CD14-positive monocyte (primary cell): ENCODE data around the gene CIROP. TPM values are rescaled to one million over a fixed set of nuclear protein-coding genes. Genes with fewer than 3 reads are reported as not detected.

Experiments used
- DNase-seq, 3 donors: peaks; one replicate each; pipeline ENCODE4 v3.0.0-alpha.2; 2011 to 2022
- H2AFZ ChIP-seq: 2 replicates; pipeline ENCODE4 v1.6.0; 2012; ENCODE audit warnings: mild to moderate bottlenecking, low read depth, low read length, inconsistent platforms; ENCODE audit not compliant: insufficient read depth, poor library complexity, severe bottlenecking
- H3K27ac ChIP-seq, 2 donors: 1 replicate in 1 of 2; 2 replicates in 1 of 2; pipeline ENCODE4 v1.5.1; 2012 to 2013; ENCODE audit warnings: low read length in 2 of 2, control low read depth in 1 of 2, inconsistent platforms in 1 of 2, low read depth in 1 of 2, mild to moderate bottlenecking in 1 of 2
- H3K27me3 ChIP-seq, 2 donors: one replicate each; pipeline versions ENCODE4 v1.6.0 to v1.6.1; 2011 to 2013; ENCODE audit warnings: low read length in 2 of 2; ENCODE audit not compliant: control insufficient read depth in 2 of 2, insufficient read depth in 2 of 2
- H3K36me3 ChIP-seq, 2 donors: replicated peaks in 1 of 2; 1 replicate in 1 of 2; 2 replicates in 1 of 2; pipeline versions ENCODE4 v1.5.1 to v1.6.1; 2012 to 2013; ENCODE audit warnings: low read length in 2 of 2, control low read depth in 1 of 2, inconsistent platforms in 1 of 2, mild to moderate bottlenecking in 1 of 2; ENCODE audit not compliant: insufficient read depth in 2 of 2, control insufficient read depth in 1 of 2
- H3K4me1 ChIP-seq, 2 donors: 1 replicate in 1 of 2; 2 replicates in 1 of 2; pipeline versions ENCODE4 v1.5.1 to v1.6.1; 2012 to 2013; ENCODE audit warnings: low read length in 2 of 2, control low read depth in 1 of 2, inconsistent platforms in 1 of 2, mild to moderate bottlenecking in 1 of 2, moderate library complexity in 1 of 2; ENCODE audit not compliant: insufficient read depth in 2 of 2, control insufficient read depth in 1 of 2
- H3K4me2 ChIP-seq: replicated peaks from 2 replicates; pipeline ENCODE3; 2012; ENCODE audit warnings: low read length, moderate library complexity, mild to moderate bottlenecking; ENCODE audit not compliant: poor library complexity, severe bottlenecking; ENCODE audit errors: extremely low read depth
- H3K4me3 ChIP-seq, 3 experiments: fragments of 200-600 bp in 1 of 3; sonication (generic) in 1 of 3; replicated peaks in 1 of 3; 1 replicate in 2 of 3; 2 replicates in 1 of 3; pipeline ENCODE4 v1.5.1; 2011 to 2013; ENCODE audit warnings: low read length in 3 of 3, mild to moderate bottlenecking in 3 of 3, control low read depth in 2 of 3, low read depth in 2 of 3, inconsistent platforms in 1 of 3, moderate library complexity in 1 of 3
- H3K79me2 ChIP-seq: 2 replicates; pipeline ENCODE4 v1.6.0; 2012; ENCODE audit warnings: mild to moderate bottlenecking, control low read depth, inconsistent platforms, low read length, moderate library complexity; ENCODE audit not compliant: insufficient read depth
- H3K9ac ChIP-seq: 2 replicates; pipeline ENCODE4 v1.6.0; 2017; ENCODE audit warnings: low read length, mild to moderate bottlenecking; ENCODE audit not compliant: insufficient read depth, poor library complexity, severe bottlenecking
- H3K9me3 ChIP-seq, 2 donors: replicated peaks in 1 of 2; 1 replicate in 1 of 2; 2 replicates in 1 of 2; pipeline versions ENCODE4 v1.5.1 to v1.6.1; 2012 to 2013; ENCODE audit warnings: low read length in 2 of 2, control low read depth in 1 of 2; ENCODE audit not compliant: control insufficient read depth in 1 of 2, insufficient read depth in 1 of 2
- H4K20me1 ChIP-seq: 2 replicates; pipeline ENCODE4 v1.6.0; 2012; ENCODE audit warnings: mild to moderate bottlenecking, low read length, control low read depth, moderate library complexity; ENCODE audit not compliant: insufficient read depth
- H3K27ac Mint-ChIP-seq, 7 donors: one replicate each; pipeline ENCODE4 v1.8.0; 2020; ENCODE audit warnings: mild to moderate bottlenecking in 7 of 7, mixed read lengths in 7 of 7, moderate library complexity in 6 of 7, inconsistent platforms in 2 of 7
- H3K27me3 Mint-ChIP-seq, 3 donors: one replicate each; pipeline ENCODE4 v1.8.0; 2021 to 2022; ENCODE audit warnings: low read depth in 3 of 3, mild to moderate bottlenecking in 3 of 3, mixed read lengths in 3 of 3, moderate library complexity in 3 of 3, inconsistent platforms in 1 of 3
- H3K36me3 Mint-ChIP-seq, 2 donors: one replicate each; pipeline ENCODE4 v1.8.0; 2020; ENCODE audit warnings: mixed read lengths in 2 of 2, inconsistent platforms in 1 of 2, mild to moderate bottlenecking in 1 of 2
- H3K4me1 Mint-ChIP-seq: one replicate; pipeline ENCODE4 v1.8.0; 2020; ENCODE audit warnings: mild to moderate bottlenecking, mixed read lengths
- H3K4me3 Mint-ChIP-seq, 2 donors: one replicate each; pipeline ENCODE4 v1.8.0; 2020; ENCODE audit warnings: mild to moderate bottlenecking in 2 of 2, mixed read lengths in 2 of 2, moderate library complexity in 1 of 2
- H3K9me3 Mint-ChIP-seq, 7 donors: one replicate each; pipeline ENCODE4 v1.8.0; 2020 to 2022; ENCODE audit warnings: mixed read lengths in 7 of 7, mild to moderate bottlenecking in 6 of 7, moderate library complexity in 6 of 7, inconsistent platforms in 2 of 7
- CTCF ChIP-seq: fragments of 200-600 bp; IDR thresholded peaks from one replicate; pipeline ENCODE4 v1.8.0; 2022; ENCODE audit warnings: antibody characterized with exemption, mild to moderate bottlenecking
- WGBS: methylation state at CpG from one replicate; pipeline ENCODE4 v1.1.5; 2013; ENCODE audit warnings: missing lambda C conversion rate; ENCODE audit not compliant: insufficient coverage; 5-methylcytosine and 5-hydroxymethylcytosine counted together
- intact Hi-C, 2 donors: fragments of 100-400 bp; cut with micrococcal nuclease; formaldehyde crosslinking; loops; one replicate each; pipeline versions ENCODE4 v1.15.0 to v1.15.1; 2023
- polyA plus RNA-seq, 3 donors: library from polyadenylated mRNA; depleted of rRNA in 1 of 3; unstranded in 2 of 3; stranded (reverse) in 1 of 3; fragments of 300-500 nt in 2 of 3; fragments of >200 nt in 1 of 3; fragmentation: Illumina TruSeq in 2 of 3; gene quantifications; 1 replicate in 2 of 3; 2 replicates in 1 of 3; pipeline ENCODE4 v1.2.3, GENCODE V29; 2012 to 2021

The CIROP gene
- polyA plus RNA-seq, 3 donors: not detected

DNA sequence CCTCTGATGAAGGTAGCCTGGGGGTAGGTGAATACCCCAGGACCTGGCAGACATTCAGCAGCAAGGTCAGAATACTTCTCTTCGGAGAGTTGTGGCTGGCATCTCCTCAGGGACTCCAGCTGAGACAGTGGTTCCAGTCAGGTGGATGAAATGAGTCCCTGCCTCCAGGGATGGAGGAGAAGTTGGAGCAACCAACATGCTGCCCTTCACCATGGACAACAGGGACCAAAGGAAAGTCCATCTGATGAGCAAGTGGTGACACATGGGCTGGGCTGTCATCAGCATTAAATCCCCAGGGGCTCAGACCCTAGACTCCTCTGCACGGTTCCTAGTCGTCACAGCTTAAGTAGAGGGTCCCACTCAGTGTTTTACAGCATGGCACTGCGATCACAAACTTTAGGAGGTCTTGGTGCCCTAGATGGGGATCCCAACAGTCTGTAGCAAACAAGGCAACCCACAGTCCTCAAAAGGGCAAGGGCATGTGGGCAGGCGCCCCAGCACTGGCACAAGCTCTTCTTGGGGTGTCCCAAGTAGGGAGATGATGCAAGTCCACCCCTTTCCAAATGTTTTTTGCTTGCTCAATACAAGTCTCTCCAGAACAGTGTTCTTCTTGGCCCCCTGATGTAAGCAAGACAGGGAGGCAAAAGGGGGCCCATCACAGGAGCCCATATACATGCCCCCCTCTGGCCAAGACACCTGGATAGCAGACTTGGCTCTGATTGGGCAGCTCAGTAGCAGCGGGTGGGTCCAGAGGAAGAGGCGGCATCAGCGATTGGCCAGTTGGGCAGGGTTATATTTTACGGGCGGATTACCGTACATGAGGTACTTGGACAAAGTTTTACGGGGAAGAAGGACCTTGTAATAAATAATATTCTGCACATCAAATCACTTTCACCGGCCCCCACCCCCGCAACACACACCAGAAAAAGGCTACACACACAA, 36.7 kb downstream of the CIROP start:
- Histone ChIP-seq H3K27me3 (no peaks in the 10 kb centered on the region), H3K4me3 (no peak overlapping the region), H3K9me3 (no peaks in the 10 kb centered on the region), H3K36me3 (peaks cover 62 to 77% of the 10 kb centered on the region in 2 donors), H3K27ac (peak overlapping the region in 1 of 2 donors; percentile 2), H4K20me1 (peaks cover 81% of the 10 kb centered on the region), H3K79me2 (peaks cover 64% of the 10 kb centered on the region), H3K4me2 (no peak overlapping the region), H3K9ac (no peak overlapping the region), H2AFZ (no peak overlapping the region), H3K4me1 (peaks cover 31 to 39% of the 10 kb centered on the region in 2 donors)
- no peaks in the 10 kb centered on the region for H3K9me3 Mint-ChIP-seq
- H3K27me3 Mint-ChIP-seq: peaks cover 0 to 2% (median 0%) of the 10 kb centered on the region in 3 donors
- H3K27ac Mint-ChIP-seq: peak overlapping the region in 4 of 7 donors; percentile 21 to 63 (median 46)
- no peak for TF ChIP-seq CTCF
- 99% methylated on average over 8 of the region's 14 CpGs for WGBS
- H3K4me1 Mint-ChIP-seq: peaks cover 35% of the 10 kb centered on the region
- peaks cover 74 to 78% of the 10 kb centered on the region in 2 donors for H3K36me3 Mint-ChIP-seq
- intact Hi-C loops: loop anchor here in 1 of 2 donors (5.0 kb wide), 2 partner anchors 39 to 119 kb away; no protein-coding TSS in a partner anchor
- no peak overlapping the region for H3K4me3 Mint-ChIP-seq
- no peak for DNase-seq

DNA sequence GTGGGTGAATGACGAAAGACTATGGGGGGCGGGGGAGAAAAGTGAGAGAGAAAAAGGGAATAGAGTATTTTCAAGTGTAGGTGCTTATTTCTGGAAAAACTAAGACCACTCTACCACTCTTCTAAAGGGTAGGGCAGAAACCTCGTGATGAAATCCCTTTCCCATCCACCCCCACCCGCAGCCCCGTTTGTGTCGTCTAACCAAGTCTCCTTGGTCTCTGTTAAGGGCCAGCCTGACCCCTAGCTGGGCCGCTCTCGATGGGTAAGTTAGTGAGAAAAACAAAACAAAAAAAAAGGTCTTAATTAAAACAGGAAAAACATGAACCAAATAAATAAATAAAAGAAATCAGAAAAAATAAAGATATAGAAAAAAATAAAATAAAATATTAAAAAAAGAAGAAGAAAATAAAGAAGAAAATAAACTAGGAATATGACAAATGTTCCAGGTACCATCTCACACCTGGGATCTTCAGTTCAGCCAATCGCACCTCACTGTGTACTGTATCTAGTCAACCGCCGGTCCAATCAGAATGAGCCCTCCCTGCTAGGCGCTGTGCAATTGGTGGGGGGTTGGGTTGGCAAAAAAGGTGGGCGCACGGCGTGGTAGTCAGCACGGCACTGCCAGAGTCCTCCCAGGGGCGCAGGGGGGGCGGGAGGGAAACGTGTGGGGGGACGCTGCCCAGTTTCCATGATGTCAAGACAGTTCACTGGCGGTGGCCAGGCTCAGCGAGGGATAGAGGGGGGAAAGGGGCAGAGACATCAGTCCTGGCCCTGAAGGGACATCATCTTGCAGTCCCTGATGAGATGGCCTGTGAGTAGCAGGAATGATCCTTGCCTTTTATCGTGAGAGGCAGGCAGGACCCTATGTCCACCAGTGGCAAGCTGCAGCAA, 37.7 kb downstream of the CIROP start:
- no peak for TF ChIP-seq CTCF
- Histone ChIP-seq H3K79me2 (peaks cover 55% of the 10 kb centered on the region), H3K4me1 (peaks cover 28 to 33% of the 10 kb centered on the region in 2 donors), H3K27me3 (no peaks in the 10 kb centered on the region), H3K4me3 (no peak overlapping the region), H3K9me3 (no peaks in the 10 kb centered on the region), H2AFZ (no peak overlapping the region), H3K36me3 (peaks cover 62 to 77% of the 10 kb centered on the region in 2 donors), H3K4me2 (no peak overlapping the region), H3K27ac (no peak overlapping the region), H3K9ac (no peak overlapping the region), H4K20me1 (peaks cover 87% of the 10 kb centered on the region)
- Mint-ChIP-seq H3K4me1 (peaks cover 32% of the 10 kb centered on the region), H3K9me3 (no peaks in the 10 kb centered on the region), H3K27ac (peak overlapping the region in 1 of 7 donors; percentile 26), H3K27me3 (peaks cover 0 to 4% (median 0%) of the 10 kb centered on the region in 3 donors), H3K4me3 (no peak overlapping the region), H3K36me3 (peaks cover 75 to 78% of the 10 kb centered on the region in 2 donors)
- no peak for DNase-seq
- WGBS: 100% methylated on average over 5 of the region's 23 CpGs
- intact Hi-C loops: loop anchor here in 1 of 2 donors (5.0 kb wide), 2 partner anchors 40 to 120 kb away; no protein-coding TSS in a partner anchor
